Measurements from ENCODE around the gene SPEM1. TPM values are rescaled to one million over a fixed set of nuclear protein-coding genes. Genes with fewer than 3 reads are reported as not detected.
A peak's percentile ranks its signal among the peaks of the same experiment; 100 is the strongest.

Gene SPEM1
- total RNA-seq, 1 experiment from 2014 or later, result not detected

DNA sequence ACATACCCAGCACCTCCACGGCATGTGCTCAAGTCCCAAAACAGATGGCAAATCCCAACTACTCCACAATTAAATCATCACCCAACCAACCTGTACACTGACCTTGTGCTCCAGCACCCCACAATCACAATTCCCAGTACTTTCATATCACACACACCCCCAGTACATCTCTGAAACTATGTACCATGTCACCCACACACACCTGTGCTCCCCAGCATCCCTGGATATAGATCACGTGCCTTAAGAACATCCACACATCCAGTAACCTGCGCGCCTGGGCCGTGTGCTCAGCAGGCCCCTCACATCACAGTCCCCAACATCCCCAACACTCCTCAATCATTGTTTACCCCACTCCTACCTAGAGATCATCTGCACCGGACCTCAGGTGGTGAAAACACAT lies 10.4 kb upstream of the SPEM1 start:
- Mint-ChIP-seq H3K27me3 (ENCODE audit: insufficient read depth, unreplicated experiment) (no peaks in the 10 kb centered on the region), H3K36me3 (ENCODE audit: insufficient read depth, unreplicated experiment) (peaks cover 12% of the 10 kb centered on the region), H3K9me3 (ENCODE audit: unreplicated experiment) (no peaks in the 10 kb centered on the region), H3K27ac (ENCODE audit: low read depth, unreplicated experiment) (no peak overlapping the region), H3K4me3 (ENCODE audit: unreplicated experiment) (no peak overlapping the region), H3K4me1 (ENCODE audit: insufficient read depth, unreplicated experiment) (peaks cover 10% of the 10 kb centered on the region)
- no peak for DNase-seq (ENCODE audit: unreplicated experiment)
- no TSS peak for BruUV-seq (replicated peaks)
- ChIA-PET CTCF (no interaction called here), POLR2A (interaction anchor here (0.7 kb wide), 1 partner anchor 1944 kb away, joined by 3 read pairs; no protein-coding TSS in a partner anchor)
- intact Hi-C loops (cut with micrococcal nuclease), result no loop called here
- TF ChIP-seq, protein P1, sequence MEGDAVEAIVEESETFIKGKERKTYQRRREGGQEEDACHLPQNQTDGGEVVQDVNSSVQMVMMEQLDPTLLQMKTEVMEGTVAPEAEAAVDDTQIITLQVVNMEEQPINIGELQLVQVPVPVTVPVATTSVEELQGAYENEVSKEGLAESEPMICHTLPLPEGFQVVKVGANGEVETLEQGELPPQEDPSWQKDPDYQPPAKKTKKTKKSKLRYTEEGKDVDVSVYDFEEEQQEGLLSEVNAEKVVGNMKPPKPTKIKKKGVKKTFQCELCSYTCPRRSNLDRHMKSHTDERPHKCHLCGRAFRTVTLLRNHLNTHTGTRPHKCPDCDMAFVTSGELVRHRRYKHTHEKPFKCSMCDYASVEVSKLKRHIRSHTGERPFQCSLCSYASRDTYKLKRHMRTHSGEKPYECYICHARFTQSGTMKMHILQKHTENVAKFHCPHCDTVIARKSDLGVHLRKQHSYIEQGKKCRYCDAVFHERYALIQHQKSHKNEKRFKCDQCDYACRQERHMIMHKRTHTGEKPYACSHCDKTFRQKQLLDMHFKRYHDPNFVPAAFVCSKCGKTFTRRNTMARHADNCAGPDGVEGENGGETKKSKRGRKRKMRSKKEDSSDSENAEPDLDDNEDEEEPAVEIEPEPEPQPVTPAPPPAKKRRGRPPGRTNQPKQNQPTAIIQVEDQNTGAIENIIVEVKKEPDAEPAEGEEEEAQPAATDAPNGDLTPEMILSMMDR (IDR thresholded peaks at IDR 0.05; ENCODE audit: unreplicated experiment), result no peak

DNA sequence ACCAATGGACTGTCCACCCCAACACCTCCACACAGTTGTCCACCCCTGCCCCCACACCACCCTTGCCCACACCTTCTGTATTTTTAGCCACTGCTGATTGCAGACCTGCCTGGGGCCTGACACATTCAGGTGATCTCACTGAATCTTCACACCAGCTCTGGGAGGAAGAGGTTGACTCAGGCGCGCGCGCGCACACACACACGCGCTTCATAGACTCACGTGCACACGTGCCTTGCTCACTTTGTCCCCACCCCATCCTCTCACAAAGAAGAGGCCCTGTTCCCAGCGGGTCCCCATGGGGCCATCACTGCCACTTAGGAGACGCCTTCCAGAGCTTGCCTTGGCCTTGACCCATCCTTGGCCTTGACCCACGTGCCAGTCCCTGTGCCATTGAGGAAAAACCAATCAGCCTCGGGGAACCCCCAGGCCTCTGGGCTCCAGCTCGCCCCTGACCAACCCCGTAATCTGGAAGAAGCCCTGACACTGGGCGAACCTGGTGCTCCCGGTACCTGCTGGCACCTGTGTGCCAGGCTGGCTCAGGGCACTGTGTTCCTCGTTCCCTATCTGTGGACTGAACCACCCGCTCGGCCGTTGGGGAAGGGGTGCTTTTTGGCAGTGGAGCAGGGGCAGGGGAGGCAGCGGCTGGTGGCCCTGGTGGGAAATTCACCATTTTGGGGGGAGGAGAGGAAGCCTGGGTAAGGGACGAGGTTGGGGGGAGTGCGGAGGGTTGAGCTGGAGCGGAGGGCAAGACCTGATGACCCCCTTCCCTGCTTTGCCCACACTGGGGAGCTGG lies 9.3 kb upstream of the SPEM1 start:
- POLR2A ChIA-PET, result interaction anchor here (0.7 kb wide), 1 partner anchor 29 kb away, joined by 3 read pairs; no protein-coding TSS in a partner anchor
- CTCF ChIA-PET, result no interaction called here

DNA sequence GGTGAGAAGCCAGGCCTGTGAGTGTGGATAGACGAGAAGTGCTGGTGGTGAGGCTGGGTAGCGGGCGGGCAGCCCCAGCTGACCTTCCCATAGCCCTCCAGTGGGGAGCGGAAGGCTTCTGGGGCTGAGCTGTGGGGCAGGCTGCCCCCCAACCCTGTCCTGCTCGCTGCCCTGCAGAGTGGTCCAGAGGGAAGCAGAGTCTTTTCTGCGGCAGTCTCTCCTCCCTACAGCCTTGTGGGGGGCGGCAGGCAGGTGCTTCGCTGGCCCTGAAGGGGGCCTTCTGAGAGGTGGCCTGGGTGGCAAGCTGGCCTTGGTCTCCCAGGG lies 8.7 kb upstream of the SPEM1 start:
- no peaks in the 10 kb centered on the region for H3K9me3 Mint-ChIP-seq (ENCODE audit: unreplicated experiment)
- H3K4me1 Mint-ChIP-seq (ENCODE audit: insufficient read depth, unreplicated experiment), result peaks cover under 1% of the 10 kb centered on the region
- peaks cover 12% of the 10 kb centered on the region for H3K36me3 Mint-ChIP-seq (ENCODE audit: insufficient read depth, unreplicated experiment)
- intact Hi-C loops (cut with micrococcal nuclease), result no loop called here
- ChIA-PET POLR2A (interaction anchor here (0.7 kb wide), 1 partner anchor 30 kb away, joined by 3 read pairs; no protein-coding TSS in a partner anchor), CTCF (no interaction called here)
- TF ChIP-seq, protein P1 (IDR thresholded peaks at IDR 0.05; ENCODE audit: unreplicated experiment), result no peak
- H3K27ac Mint-ChIP-seq (ENCODE audit: low read depth, unreplicated experiment), result no peak overlapping the region
- no peak for DNase-seq (ENCODE audit: unreplicated experiment)
- no TSS peak for BruUV-seq (replicated peaks)
- H3K4me3 Mint-ChIP-seq (ENCODE audit: unreplicated experiment), result no peak overlapping the region
- no peaks in the 10 kb centered on the region for H3K27me3 Mint-ChIP-seq (ENCODE audit: insufficient read depth, unreplicated experiment)

More for the DNA sequence above, 9.3 kb upstream of the SPEM1 start:
- intact Hi-C loops (cut with micrococcal nuclease), result no loop called here
- no TSS peak for BruUV-seq (replicated peaks)
- no peak for DNase-seq (ENCODE audit: unreplicated experiment)
- no peak overlapping the region for H3K4me3 Mint-ChIP-seq (ENCODE audit: unreplicated experiment)
- no peaks in the 10 kb centered on the region for H3K27me3 Mint-ChIP-seq (ENCODE audit: insufficient read depth, unreplicated experiment)
- peaks cover 5% of the 10 kb centered on the region for H3K4me1 Mint-ChIP-seq (ENCODE audit: insufficient read depth, unreplicated experiment)
- peaks cover 12% of the 10 kb centered on the region for H3K36me3 Mint-ChIP-seq (ENCODE audit: insufficient read depth, unreplicated experiment)
- TF ChIP-seq, protein P1 (IDR thresholded peaks at IDR 0.05; ENCODE audit: unreplicated experiment), result no peak
- no peaks in the 10 kb centered on the region for H3K9me3 Mint-ChIP-seq (ENCODE audit: unreplicated experiment)
- no peak overlapping the region for H3K27ac Mint-ChIP-seq (ENCODE audit: low read depth, unreplicated experiment)

DNA sequence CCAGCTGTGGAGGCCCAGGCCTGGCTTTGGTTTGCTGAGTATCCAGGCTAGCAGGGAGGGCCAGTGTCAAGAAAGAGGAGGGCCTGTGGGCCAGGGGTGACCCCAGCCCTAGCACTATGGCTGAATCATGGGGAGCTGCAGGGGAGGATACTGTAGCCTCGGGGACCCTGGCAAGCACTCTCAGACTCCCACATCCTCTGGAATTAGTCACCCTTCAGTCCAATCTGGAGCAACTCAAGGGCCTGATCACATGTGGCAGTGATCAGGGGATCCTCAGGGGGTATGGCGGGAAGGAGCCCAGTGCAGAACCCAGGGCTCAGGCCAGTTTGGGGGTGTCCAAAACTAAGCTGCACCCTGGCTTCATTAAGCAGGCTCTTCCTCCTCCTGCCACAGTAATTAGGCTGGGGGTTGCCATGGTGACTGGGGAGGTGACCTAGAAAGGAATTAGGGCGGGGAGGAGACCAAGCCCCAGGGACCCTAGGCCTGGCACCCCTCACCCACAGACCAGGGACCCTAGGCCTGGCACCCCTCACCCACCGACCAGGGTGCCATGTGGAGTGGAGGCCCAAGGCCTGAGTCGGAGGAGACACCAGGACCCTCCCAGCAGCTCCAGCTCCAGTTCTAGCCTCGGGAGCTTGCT lies 6.7 kb upstream of the SPEM1 start:
- TF ChIP-seq, protein P1 (IDR thresholded peaks at IDR 0.05; ENCODE audit: unreplicated experiment), result no peak
- ChIA-PET POLR2A (interaction anchor here (0.6 to 1.0 kb wide), 3 partner anchors 9 to 145 kb away, joined by 3 to 8 read pairs (median 3); partner anchors contain the start of genes TMEM256 and TNFSF13), CTCF (interaction anchor here (0.5 kb wide), 1 partner anchor 61 kb away, joined by 4 read pairs; no protein-coding TSS in a partner anchor)
- intact Hi-C loops (cut with micrococcal nuclease), result no loop called here
- peaks cover 5% of the 10 kb centered on the region for H3K4me1 Mint-ChIP-seq (ENCODE audit: insufficient read depth, unreplicated experiment)
- DNase-seq (ENCODE audit: unreplicated experiment), result peak; percentile 33
- no peak overlapping the region for H3K27ac Mint-ChIP-seq (ENCODE audit: low read depth, unreplicated experiment)
- H3K4me3 Mint-ChIP-seq (ENCODE audit: unreplicated experiment), result no peak overlapping the region
- no TSS peak for BruUV-seq (replicated peaks)
- H3K27me3 Mint-ChIP-seq (ENCODE audit: insufficient read depth, unreplicated experiment), result no peaks in the 10 kb centered on the region
- H3K9me3 Mint-ChIP-seq (ENCODE audit: unreplicated experiment), result no peaks in the 10 kb centered on the region
- H3K36me3 Mint-ChIP-seq (ENCODE audit: insufficient read depth, unreplicated experiment), result peaks cover 12% of the 10 kb centered on the region

Measured in MCF 10A (cell line).